WTC11 (cell line): ENCODE results near the gene TMEM94. TPM values are rescaled to one million over a fixed set of nuclear protein-coding genes. Genes with fewer than 3 reads are reported as not detected.

Experiments
- ATAC-seq: fragments of 200-7000 bp; cut with Tn5 transposase; 2 replicates; pipeline ENCODE4 v1.10.0; 2021; ENCODE audit warnings: mild to moderate bottlenecking, moderate library complexity
- CTCF ChIA-PET: fragments of 300-600 bp; sonication (Branson Sonifier 250); formaldehyde crosslinking; loops from one replicate; lab custom pipeline; 2021; ENCODE audit warnings: antibody characterized with exemption; lab: Charles Lee
- POLR2A ChIA-PET: fragments of 350-600 bp; sonication (Branson Sonifier 250); formaldehyde crosslinking; loops from one replicate; lab custom pipeline; 2021; ENCODE audit warnings: antibody characterized with exemption; lab: Charles Lee
- DNase-seq: peaks from one replicate; pipeline ENCODE4 v3.0.0; 2021; ENCODE audit warnings: low spot score
- H3K27ac Mint-ChIP-seq: 2 replicates; pipeline ENCODE4 v1.8.0; 2021; ENCODE audit warnings: mixed read lengths
- H3K27me3 Mint-ChIP-seq: 2 replicates; pipeline ENCODE4 v1.8.0; 2021; ENCODE audit warnings: low read depth, mild to moderate bottlenecking, moderate library complexity, mixed read lengths
- H3K36me3 Mint-ChIP-seq: 2 replicates; pipeline ENCODE4 v1.8.0; 2021; ENCODE audit warnings: mixed read lengths
- H3K4me1 Mint-ChIP-seq: 2 replicates; pipeline ENCODE4 v1.8.0; 2022; ENCODE audit warnings: mixed read lengths
- H3K4me3 Mint-ChIP-seq: 2 replicates; pipeline ENCODE4 v1.8.0; 2021; ENCODE audit warnings: mild to moderate bottlenecking, moderate library complexity, mixed read lengths
- H3K9me3 Mint-ChIP-seq: 2 replicates; pipeline ENCODE4 v1.8.0; 2021; ENCODE audit warnings: mixed read lengths
- ATF1 ChIP-seq: sonication (generic); formaldehyde crosslinking; IDR thresholded peaks from 2 replicates; pipeline ENCODE4 v1.8.1; 2023; ENCODE audit warnings: mild to moderate bottlenecking, moderate library complexity, missing genetic modification reagents
- CBFB ChIP-seq: sonication (generic); formaldehyde crosslinking; IDR thresholded peaks from 2 replicates; pipeline ENCODE4 v1.8.1; 2022; ENCODE audit warnings: mild to moderate bottlenecking, low read depth, missing genetic modification reagents
- E2F1 ChIP-seq: sonication (generic); formaldehyde crosslinking; IDR thresholded peaks from 2 replicates; pipeline ENCODE4 v1.8.0; 2022; ENCODE audit warnings: mild to moderate bottlenecking, missing genetic modification reagents
- ELF4 ChIP-seq: sonication (generic); formaldehyde crosslinking; IDR thresholded peaks from 2 replicates; pipeline ENCODE4 v1.8.1; 2022; ENCODE audit warnings: low read depth, mild to moderate bottlenecking, moderate library complexity, missing genetic modification reagents
- HMGXB4 ChIP-seq: sonication (generic); formaldehyde crosslinking; IDR thresholded peaks from 2 replicates; pipeline ENCODE4 v1.8.1; 2023; ENCODE audit warnings: mild to moderate bottlenecking, moderate library complexity, missing genetic modification reagents
- JAZF1 ChIP-seq: fragments of 250-450 bp; sonication (Bioruptor Pico); IDR thresholded peaks from 2 replicates; pipeline ENCODE4 v1.9.0; 2021; ENCODE audit warnings: moderate library complexity, mild to moderate bottlenecking, inconsistent platforms
- KAT7 ChIP-seq: sonication (generic); formaldehyde crosslinking; IDR thresholded peaks from 2 replicates; pipeline ENCODE4 v1.8.1; 2023; ENCODE audit warnings: missing genetic modification reagents, mild to moderate bottlenecking, borderline replicate concordance
- NFYB ChIP-seq: sonication (generic); formaldehyde crosslinking; conservative IDR thresholded peaks from 2 replicates; pipeline ENCODE4 v1.8.0; 2022; ENCODE audit warnings: low read depth, missing genetic modification reagents
- STAT6 ChIP-seq: sonication (generic); formaldehyde crosslinking; conservative IDR thresholded peaks from 2 replicates; pipeline ENCODE4 v1.8.1; 2023; ENCODE audit warnings: mild to moderate bottlenecking, low read depth, missing genetic modification reagents, moderate library complexity
- TP53 ChIP-seq: sonication (generic); formaldehyde crosslinking; IDR thresholded peaks from 2 replicates; pipeline ENCODE4 v1.8.1; 2023; ENCODE audit warnings: mild to moderate bottlenecking, missing genetic modification reagents
- USF2 ChIP-seq: sonication (generic); formaldehyde crosslinking; IDR thresholded peaks from 2 replicates; pipeline ENCODE4 v1.8.1; 2023; ENCODE audit warnings: mild to moderate bottlenecking, missing genetic modification reagents, moderate library complexity
- ZBTB43 ChIP-seq: sonication (generic); formaldehyde crosslinking; IDR thresholded peaks from 2 replicates; pipeline ENCODE4 v1.8.1; 2023; ENCODE audit warnings: mild to moderate bottlenecking, missing genetic modification reagents
- ZNF423 ChIP-seq: fragments of 250-450 bp; sonication (Bioruptor Pico); IDR thresholded peaks from 2 replicates; pipeline ENCODE4 v2.1.2; 2022; ENCODE audit warnings: mild to moderate bottlenecking, moderate library complexity
- ZNF425 ChIP-seq: fragments of 250-450 bp; sonication (Bioruptor Pico); conservative IDR thresholded peaks from 2 replicates; pipeline ENCODE4 v1.9.0; 2021; ENCODE audit warnings: mild to moderate bottlenecking
- ZSCAN18 ChIP-seq: fragments of 250-450 bp; sonication (Bioruptor Pico); IDR thresholded peaks from 2 replicates; pipeline ENCODE4 v2.1.2; 2022; ENCODE audit warnings: mild to moderate bottlenecking, moderate library complexity
- total RNA-seq: library from RNA; stranded (reverse); gene quantifications from 3 replicates; pipeline ENCODE4 v1.2.3, GENCODE V29; 2021

The TMEM94 gene
- total RNA-seq, 1 experiment from 2014 or later, result 76.9 TPM

- TF ChIP-seq ZNF425 (CRISPR knock-in tag), result no peak
- no peak for TF ChIP-seq NFYB (CRISPR knock-in tag)
- no peak for TF ChIP-seq USF2
- TF ChIP-seq ZBTB43 (CRISPR knock-in tag), result no peak
- TF ChIP-seq ZSCAN18 (CRISPR knock-in tag), result no peak
- no peak for TF ChIP-seq HMGXB4
- no peak for TF ChIP-seq KAT7
- no peak for TF ChIP-seq E2F1 (CRISPR knock-in tag)
These were observed 52.5 kb downstream of the TMEM94 start (continued) for GRCh38 chr17:75508931-75509361.

GRCh38 chr17:75509528-75510258 lies 53.3 kb downstream of the TMEM94 start:
- H3K4me1 Mint-ChIP-seq, result peaks cover 9% of the 10 kb centered on the region; the same call in 1 of the 2 replicates
- peak overlapping the region; percentile 29; the same call in 1 of the 2 replicates for H3K27ac Mint-ChIP-seq
- DNase-seq (no peak), ATAC-seq (no peak)
- H3K9me3 Mint-ChIP-seq, result no peaks in the 10 kb centered on the region
- H3K27me3 Mint-ChIP-seq, result no peaks in the 10 kb centered on the region
- ChIA-PET POLR2A (no interaction called here), CTCF (interaction anchor here (0.8 to 1.5 kb wide), 3 partner anchors 82 to 186 kb away, joined by 3 to 4 read pairs (median 4); no protein-coding TSS in a partner anchor)
- no peak for TF ChIP-seq ZNF423 (CRISPR knock-in tag)
- TF ChIP-seq E2F1 (CRISPR knock-in tag), result no peak
- no peak for TF ChIP-seq ELF4 (CRISPR knock-in tag)
- TF ChIP-seq TP53 (CRISPR knock-in tag), result no peak
- H3K4me3 Mint-ChIP-seq, result no peak overlapping the region
- H3K36me3 Mint-ChIP-seq, result peaks cover 8% of the 10 kb centered on the region; the same call in 1 of the 2 replicates

- no peaks in the 10 kb centered on the region for H3K9me3 Mint-ChIP-seq
- no peak for ATAC-seq
- DNase-seq, result no peak
- POLR2A ChIA-PET, result no interaction called here
- peaks cover 9% of the 10 kb centered on the region; the same call in 1 of the 2 replicates for H3K4me1 Mint-ChIP-seq
- peaks cover 5% of the 10 kb centered on the region; the same call in 1 of the 2 replicates for H3K36me3 Mint-ChIP-seq
- TF ChIP-seq CBFB (no peak), STAT6 (CRISPR knock-in tag) (no peak), ATF1 (CRISPR knock-in tag) (no peak), JAZF1 (no peak), ZNF425 (CRISPR knock-in tag) (no peak)
- TF ChIP-seq, all 79 proteins: peak for 0
- no peak overlapping the region for H3K4me3 Mint-ChIP-seq
- CTCF ChIA-PET, result interaction anchor here (0.7 to 1.6 kb wide), 2 partner anchors 90 to 237 kb away, joined by 3 to 4 read pairs; no protein-coding TSS in a partner anchor
- H3K27me3 Mint-ChIP-seq, result no peaks in the 10 kb centered on the region
- H3K27ac Mint-ChIP-seq, result no peak overlapping the region
These were observed 54.8 kb downstream of the TMEM94 start for GRCh38 chr17:75511270-75511609.
